HG03571 (cell line): ENCODE data around the gene SLC1A5.

ENCODE experiments used
- ATAC-seq: cut with Tn5 transposase; IDR thresholded peaks from one replicate; pipeline ENCODE4 v1.9.1; 2021; ENCODE audit not compliant: unreplicated experiment

SLC1A5 gene

DNA sequence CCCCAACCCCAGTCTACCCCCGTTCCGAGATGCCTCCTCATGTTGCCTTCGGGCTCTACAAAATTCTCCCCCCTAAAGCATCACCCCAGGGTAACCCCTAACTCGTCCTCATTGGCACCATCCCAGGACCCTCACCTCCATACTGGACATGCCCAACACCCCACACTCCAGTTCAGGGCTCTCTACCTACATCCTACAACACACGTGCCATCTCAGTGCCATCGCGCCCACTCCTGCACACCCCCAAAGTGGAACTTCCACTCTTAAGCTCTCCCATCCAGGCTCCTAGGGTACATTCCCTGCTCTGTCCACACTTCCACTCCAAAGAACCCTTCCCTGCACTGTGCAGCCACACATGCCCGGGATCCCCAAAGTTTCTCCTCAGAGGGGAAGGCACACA lies 43.4 kb downstream of the SLC1A5 start:
- no peak for ATAC-seq

DNA sequence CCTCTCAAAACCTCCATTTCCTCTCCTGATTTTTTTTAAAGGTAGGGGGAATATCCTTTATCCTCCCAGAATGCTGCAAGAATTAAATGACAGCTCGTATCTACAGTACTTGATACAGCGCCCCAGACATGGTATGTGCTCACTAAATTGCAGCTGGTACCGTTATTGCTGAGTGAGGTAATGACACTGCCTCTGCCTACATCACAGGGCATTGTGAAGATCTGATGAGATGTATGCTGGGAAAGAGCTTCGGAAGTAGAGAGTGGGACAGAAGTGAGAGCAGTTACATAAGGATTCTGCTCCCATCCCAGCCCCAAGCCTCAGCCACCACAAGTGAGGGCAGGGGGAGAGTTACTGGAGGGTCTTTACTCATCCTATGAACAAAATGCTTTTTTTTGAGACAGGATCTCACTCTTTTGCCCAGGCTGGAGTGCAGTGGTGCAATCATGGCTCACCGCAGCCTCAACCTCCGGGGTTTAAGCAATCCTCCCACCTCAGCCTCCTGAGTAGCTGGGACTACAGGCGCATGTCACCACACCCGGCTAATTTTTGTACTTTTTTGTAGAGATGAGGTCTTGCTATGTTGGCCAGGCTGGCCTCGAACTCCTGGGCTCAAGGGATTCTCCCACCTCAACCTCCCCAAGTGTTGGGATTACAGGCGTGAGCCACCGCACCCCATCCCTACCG lies 44.2 kb downstream of the SLC1A5 start:
- no peak for ATAC-seq

DNA sequence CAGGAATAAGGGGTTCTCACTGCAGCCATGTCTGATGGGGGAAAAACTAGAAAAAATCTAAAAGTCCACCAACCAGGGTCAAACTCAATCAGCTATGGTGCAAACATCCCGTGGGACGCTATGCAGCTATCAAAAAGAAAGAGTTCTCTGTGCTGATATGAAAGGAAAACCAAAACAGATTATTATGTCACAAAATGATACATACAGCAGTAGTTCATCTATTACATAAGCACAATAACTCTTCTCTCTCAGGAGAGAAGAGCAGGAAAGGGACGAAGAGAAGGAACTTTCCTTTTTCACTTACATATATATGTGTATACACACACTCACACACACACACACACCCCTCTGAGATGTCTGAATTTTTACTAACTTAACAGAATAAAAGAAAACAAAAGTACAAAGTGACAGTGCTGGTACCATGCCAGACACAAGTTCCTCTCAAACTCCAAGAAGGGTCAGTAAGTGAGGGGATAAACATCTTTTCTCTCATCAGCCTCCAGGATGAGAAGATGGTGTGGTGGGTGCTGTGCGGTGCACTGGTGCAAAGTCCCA lies 45.4 kb downstream of the SLC1A5 start:
- no peak for ATAC-seq

DNA sequence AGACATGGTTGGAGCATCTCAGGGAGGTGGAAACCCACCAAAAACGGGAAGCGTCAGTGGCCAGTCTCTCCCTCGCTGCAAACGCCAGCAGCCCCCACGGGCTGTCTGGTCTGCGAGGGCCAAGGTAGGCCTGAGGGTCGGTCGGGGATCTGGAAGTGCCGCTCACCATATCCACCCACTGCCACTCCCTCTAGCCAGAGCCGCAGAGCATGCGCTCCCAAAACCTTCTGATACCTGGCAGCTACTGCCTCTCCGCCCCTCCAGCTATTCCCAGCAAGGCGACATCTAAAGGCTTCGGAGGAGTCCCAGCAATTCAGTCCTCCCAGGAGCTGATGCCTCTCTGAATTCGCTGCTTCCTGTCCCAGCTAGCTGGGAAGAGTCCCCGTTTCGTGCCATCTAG lies 46.9 kb downstream of the SLC1A5 start:
- no peak for ATAC-seq

DNA sequence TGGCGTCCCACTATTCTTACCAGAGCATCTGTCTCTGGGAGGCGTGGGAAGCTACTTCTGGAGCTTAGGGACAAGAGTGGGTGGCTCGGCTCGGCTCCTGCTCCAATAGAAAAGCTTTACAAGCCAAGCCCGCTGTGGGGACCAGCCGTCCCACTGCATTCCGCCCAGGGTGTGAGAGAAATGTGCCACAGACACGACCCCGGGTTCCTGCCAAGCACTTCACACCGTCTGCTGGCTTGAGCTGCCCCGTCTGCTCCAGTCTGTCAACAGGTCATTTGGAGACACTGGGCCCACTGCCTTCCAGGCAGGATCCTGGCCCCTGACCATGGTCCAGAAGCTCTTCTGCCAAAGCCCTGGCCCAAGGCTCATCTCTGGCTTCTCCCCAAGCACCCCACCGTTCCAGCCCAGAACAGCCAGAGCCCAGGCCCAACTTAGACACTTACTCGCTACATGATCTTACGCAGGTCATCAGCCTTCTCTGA lies 49.1 kb downstream of the SLC1A5 start:
- ATAC-seq = no peak

DNA sequence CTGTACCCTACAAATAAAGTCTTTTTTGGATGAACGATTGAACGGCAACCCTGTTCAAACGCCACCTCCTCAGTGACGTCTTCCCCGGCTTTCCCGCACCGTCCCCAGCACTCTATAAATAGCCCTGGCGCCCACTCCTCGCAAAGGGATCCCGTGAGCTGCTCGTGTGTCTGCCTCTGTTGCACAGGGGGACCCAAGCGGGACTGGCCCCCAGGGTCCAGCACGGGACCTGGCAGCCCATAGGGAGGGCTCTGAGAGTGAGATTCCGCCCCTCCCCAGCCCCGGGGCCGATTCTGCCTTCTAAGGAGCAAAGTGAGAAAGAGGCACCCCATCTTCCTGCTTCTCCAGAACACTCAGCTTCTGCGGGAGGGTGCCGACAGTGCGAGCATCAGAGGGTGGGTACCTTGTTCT lies 50.6 kb downstream of the SLC1A5 start:
- ATAC-seq = no peak

DNA sequence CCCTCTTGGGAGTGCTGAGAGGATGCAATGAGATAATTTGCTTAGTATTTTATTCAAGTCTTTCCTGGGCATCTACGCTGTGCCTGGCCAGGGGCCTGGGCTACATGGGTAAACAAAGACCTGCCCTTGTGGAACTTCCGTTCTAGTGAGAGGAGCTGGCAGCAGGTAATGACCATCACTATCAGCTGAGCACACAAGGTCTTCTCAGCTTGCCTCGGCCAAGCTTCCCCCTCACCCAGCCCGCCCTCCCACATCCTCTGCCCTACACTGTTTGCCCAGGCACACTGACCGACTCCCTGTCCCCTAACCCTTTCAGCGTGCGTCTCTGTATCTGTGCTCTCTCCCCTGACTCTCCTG lies 51.1 kb downstream of the SLC1A5 start:
- ATAC-seq = no peak

DNA sequence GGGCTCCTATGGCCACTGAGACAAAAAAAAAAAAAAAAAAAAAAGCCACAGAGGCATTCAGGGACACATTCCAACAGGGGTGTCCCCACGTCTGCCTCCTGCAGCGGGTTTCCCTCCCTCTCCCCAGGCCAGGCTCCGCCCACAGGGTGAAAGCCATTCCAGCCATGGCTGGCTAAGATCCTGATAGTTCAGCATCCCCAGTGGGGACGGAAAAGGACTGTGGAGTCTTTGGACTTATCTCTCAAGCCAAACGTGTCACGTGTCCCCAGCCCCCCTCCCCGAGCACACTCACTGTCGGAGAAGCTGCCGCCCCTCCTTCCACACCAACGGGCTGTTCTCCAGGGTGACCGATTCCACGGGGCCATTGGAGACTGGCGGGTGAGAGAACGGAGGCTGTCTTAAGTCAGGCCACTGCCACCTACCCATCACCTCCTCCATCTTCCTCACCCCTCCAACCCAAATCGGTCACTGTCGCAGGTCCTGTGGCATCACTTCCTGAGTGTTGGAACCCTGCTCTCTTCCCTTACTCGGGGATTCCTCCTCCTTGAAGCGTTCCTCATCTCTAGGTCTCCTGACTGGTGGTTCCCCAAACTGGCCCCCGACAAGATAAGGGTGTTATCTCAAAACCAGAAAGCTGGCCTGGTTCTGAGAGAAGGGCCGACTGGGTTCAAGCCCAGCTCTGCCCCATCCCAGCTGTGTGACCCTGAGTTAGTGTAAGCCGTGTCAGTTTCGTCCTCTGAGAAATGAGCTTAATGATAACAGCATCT lies 51.7 kb downstream of the SLC1A5 start:
- no peak for ATAC-seq

DNA sequence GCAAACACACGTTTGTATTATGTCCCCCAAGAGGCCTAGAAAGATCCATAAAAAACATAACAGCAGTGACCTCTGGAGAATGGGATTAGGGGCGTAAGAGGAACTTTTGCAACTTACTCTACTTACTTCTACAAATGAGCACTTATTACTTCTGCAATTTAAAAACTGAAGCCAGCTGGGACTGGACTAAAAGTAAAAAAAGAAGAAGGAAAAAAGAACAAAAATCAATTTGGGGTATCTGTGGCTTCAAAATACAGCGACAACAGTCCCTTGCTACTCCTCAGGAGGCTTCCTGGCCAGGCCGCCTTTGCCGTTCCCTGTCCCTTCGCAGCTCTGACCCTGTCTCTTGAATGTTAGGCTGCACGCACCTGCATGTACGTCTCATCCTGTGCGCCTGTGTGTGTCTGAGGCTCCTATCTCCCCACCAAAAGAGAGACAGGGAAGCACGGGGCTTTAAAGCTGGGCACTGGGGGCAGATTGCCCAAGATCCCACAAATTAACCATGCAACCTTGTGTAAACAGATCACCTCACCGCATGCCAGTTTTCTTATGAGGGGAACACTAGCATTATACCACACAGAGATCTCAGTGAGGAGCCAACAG lies 54.6 kb downstream of the SLC1A5 start:
- ATAC-seq = no peak

DNA sequence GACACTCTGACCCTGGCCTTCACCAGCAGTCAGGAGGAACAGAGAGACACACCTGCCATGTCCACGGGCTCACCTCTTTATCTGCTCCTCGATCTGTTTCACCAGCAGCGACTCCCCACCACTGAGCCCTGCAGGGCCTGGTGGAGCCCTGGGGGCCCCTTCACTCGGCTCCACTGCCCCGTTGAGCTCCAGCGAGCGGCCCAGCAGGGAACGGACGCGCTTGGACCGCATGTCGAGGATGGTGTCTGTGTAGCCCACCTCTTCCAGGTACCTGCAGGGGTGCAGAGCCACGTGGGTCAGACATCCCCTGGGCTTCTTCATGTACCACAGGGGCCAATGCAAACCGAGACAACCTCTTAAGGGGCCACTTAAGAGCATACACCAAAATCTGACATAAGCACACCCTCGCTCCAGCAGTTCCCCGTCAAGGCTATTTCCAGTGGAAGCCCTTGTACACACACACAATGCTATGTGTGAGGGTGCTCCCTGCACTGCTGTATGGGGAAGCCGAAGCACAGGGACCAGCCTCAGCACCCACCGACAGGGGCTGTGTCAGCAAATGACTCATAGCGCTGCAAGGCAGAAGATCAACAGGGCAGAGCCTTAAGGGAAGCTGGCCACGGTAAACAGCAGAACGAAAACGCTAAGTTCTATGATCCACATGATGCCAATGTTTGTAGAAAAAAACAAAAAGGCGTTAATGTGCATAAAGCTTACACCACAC lies 55.3 kb downstream of the SLC1A5 start:
- no peak for ATAC-seq

DNA sequence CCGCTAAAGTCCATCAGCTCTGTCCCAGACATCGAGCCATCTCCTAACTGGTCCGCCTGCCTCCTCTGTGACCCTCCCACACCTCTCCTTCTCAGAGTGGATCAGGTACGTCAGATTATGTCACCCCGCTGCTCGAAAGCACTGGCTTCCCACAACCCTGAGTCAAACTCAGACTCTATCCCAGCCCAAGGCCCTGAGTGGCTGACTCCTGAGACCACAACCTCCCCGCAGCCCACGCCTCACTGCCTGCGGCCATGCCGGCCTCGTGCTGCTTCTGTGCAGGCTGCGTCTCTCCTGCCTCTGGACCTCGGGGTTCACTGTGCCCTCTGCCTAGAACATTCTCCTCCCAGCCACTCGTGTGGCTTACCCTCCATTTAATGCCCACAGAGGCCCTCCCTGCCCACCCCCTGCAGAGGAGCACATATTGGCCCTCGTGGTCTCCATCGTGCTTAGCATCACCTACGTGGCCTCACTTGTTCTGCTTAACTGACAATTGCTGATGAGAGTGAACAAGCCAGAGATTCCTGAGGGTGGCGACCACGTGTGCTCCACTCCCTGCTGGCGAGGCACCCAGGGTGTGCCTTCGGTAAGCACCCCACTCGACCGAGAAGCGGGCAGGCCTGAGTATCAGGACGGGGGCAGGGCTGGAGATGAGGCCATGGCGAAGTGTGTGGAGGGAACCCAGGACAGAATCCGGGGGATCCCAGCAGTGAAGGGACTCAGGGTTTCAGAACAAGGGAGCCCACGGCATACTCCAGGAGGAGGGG lies 56.0 kb downstream of the SLC1A5 start:
- no peak for ATAC-seq

DNA sequence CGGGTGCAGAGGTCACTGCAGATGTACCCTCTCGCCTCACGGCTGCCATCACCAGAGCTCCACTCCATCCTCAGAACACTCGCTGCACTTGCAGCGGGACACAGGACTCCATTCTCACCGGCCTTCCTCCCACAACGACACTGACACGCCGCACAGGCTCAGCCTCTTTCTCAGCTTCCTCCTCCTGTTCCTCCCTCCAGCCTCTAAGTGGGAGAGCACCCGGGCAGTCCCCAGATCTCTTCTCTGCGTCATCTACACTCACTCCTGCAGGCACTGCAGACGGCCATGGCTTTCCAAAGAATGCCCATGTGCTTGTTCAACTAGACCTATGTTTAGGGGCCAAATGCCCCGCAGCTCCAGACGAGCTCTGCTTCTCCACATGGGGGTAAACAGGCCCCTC lies 56.8 kb downstream of the SLC1A5 start:
- no peak for ATAC-seq

DNA sequence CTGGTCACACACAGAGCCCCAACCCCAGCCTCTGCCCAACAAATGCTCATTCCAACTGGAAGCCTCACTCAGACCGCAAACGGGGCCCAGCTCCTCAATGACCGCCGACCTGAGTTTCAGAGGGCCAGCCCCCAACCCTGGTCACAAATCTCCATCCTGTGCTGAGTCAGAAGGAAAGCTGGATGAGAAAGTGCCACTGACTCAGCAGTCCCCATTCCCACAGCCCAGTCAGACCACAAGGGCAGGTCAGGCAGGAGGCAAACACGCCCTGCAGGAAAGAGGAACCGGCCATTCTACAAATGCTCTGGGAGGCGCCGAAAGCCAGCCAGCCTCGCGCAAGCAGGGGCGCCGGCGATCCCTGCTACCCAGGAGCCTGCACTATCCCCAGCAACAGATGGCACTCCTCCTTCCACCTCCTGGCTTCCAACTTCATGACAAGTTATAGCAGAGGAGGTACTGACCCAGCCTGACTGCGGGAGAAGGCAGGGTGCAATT lies 57.3 kb downstream of the SLC1A5 start:
- ATAC-seq = no peak

DNA sequence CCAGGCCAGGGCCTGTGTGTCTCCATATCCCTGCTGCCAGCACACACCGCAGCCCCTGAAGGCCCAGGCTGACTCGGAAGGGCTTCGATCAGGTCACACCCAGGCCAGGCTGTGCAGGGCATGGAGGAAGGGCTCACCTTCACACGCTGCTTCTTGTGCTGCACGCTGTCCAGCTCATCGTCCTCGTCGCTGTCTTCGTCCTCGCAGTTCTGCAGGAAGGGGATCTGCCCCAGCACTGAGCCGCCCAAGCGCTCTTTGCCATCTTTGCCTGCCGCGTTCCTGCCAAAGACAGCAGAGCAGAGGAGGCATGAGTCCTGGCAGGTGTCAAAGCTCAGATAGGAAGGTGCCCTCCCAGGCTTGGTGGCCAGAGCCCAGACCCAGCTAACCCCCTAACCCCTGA lies 57.8 kb downstream of the SLC1A5 start:
- no peak for ATAC-seq

DNA sequence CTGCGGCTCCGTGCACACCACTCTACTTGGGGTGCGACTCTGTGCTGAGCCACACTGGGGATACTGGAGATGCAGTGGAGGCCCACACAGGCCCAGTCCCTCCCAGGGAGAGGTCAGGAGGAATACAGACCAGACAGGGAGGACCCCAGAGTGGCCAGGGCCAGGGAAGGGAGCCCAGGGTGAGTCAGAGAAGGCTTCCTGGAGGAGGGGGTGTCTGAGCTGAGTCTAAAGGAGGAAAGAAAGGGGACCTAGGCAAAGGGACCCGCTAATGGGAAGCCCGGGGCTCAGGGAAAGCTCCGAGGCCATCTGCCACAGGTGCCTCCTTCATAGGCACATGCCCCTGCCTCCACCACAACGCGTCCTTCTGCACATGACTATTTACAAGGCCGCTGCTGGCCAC lies 58.2 kb downstream of the SLC1A5 start:
- ATAC-seq = no peak

DNA sequence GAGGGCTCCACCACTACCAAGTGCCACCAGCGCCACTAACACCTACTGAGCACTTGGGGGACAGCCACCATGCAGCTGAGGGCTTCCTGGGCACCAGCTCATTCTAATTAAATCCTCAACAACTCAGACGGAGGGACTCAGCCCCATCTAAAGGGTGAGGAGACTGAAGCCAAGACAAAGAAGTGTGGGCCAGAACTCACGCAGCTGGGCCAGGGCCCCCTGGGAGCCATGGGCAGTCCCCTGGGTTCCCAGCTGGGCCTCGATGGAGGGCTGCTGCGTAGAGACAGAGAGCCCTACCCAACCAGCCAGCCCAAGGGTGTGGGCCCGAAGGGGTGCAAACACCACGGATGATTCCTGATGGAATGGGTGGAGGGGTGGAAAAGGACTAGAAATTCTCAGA lies 58.7 kb downstream of the SLC1A5 start:
- ATAC-seq = no peak

DNA sequence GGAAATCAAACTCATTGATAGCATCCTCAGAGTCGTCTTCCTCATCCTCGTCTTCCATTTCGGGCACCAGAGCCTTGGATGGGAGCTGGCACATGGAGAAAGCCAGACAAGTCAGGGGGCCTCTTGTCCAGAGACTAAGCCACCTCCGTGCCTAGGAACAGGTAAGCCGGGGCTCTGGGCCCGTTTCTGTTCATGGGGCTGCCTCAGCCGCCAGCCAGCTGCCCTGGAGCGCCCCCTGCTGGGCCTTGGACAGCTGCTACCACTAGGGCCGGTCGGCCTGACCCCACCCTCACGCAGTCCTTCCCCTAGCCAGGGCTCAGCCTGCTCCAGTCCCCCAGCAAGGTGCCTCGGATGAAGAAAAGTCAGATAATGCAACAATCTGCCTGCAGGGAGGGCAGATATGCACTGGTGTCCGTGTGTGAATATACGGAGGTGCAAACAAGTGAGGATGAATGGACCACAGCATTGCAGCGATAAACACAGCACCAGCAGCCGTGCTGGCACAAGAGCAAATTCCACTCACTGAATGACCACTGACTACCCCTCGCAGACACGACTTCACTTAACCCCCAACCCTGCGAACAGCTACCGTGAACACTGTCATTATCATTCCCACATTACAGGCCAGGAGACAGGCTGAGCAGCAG lies 59.6 kb downstream of the SLC1A5 start:
- no peak for ATAC-seq

DNA sequence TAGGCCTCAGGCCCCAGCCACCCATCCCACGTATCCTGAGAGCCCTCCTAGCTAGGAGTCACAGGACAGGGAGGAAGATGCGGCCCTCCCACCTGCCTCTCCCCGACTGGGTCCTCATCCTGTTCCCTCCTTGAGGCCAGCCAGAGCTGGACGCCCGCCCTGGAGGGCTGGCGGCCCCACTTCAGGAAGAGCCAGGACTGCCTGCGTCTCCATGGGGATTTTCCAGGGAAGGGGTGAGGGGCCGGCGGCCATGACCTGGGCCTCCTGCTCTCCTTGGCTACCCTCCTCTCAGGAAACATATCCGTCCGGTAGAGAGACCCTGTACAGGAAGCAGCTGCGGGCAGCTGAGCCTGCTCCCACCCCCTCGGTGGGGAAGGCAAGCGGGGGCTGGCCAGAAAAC lies 60.2 kb downstream of the SLC1A5 start:
- ATAC-seq = no peak

DNA sequence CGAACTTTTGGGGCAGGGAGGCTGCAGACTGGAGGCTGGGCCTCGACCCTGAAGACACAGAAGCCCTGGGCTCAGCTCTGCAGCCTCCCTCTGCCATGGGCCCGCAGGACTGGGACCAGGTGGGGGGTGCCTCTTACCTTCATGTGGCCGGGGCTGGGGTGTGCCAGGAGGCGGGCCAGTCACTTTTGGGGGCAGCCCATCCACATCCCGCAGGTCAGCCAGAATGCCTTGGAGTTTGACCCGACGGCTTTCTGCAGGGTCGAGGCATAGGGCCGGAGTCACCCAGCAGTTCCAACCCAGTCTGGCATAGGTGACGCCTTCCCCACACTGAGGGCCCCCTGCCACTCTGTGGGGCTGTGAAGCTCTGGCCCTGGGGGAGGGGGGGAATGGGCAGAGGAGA lies 60.6 kb downstream of the SLC1A5 start:
- ATAC-seq = no peak

DNA sequence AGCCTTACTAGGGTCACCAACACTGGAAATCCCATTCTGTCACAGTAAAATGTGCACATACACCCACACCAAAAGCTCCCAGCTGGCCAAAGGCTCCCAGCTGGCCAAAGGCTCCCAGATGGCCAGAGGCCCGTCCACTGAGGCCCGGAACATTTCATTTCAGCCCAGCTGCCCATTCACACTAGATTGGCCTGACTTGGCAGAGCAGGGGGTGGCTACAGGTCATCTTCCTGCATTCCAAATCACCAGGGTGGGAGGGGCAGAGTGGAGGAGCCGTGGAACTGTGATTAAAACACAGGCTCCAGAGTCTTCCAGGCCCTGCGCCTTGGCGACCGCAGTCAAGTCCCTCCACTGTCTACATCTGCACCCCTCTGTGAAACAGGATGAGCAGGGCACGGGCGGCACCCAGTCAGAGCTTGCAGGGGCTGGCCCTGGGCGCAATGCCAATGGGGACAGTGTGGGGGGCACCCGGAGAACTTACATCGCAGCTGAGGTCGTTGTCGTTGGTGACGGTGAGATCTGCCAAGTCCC lies 61.4 kb downstream of the SLC1A5 start:
- no peak for ATAC-seq
